Tibial nerve (tissue), 3 donors: ENCODE data around the gene CAPN13.

Experiments
- POLR2A ChIP-seq, 2 donors: fragments of 450-650 bp; IDR thresholded peaks; one replicate each; pipeline ENCODE4 v1.6.1; 2017; ENCODE audit warnings: antibody characterized with exemption in 2 of 2, mild to moderate bottlenecking in 2 of 2, moderate library complexity in 2 of 2
- TF ChIP-seq, protein P1 (sequence below), 5 experiments: fragments of 200-600 bp in 3 of 5; fragments of 450-650 bp in 2 of 5; sonication (generic) in 3 of 5; IDR thresholded peaks; one replicate each; pipeline ENCODE4 v1.5.1; 2016 to 2019; ENCODE audit warnings: antibody characterized with exemption in 5 of 5, mild to moderate bottlenecking in 3 of 5, moderate library complexity in 2 of 5

DNA sequence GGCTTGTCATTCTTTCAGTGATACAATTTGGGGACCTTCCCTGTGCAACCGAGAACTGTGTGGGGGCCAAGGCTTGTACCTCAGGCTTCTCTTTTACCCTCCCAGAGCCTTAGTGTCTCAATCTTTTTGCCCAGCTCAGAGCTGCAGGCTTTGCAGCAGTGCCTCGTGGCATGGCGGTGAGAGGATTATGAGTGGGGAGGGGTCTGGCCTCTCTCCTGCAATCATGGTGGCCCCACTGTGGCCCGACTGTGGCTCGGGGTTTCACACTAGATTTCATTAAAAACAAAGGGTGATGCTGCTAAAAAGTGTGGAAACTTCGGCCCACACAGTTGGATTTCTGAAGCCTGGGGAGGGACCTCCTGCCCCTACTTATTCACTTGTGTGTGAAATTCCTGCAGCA is 75.5 kb downstream of the CAPN13 start:
- TF ChIP-seq, protein P1, sequence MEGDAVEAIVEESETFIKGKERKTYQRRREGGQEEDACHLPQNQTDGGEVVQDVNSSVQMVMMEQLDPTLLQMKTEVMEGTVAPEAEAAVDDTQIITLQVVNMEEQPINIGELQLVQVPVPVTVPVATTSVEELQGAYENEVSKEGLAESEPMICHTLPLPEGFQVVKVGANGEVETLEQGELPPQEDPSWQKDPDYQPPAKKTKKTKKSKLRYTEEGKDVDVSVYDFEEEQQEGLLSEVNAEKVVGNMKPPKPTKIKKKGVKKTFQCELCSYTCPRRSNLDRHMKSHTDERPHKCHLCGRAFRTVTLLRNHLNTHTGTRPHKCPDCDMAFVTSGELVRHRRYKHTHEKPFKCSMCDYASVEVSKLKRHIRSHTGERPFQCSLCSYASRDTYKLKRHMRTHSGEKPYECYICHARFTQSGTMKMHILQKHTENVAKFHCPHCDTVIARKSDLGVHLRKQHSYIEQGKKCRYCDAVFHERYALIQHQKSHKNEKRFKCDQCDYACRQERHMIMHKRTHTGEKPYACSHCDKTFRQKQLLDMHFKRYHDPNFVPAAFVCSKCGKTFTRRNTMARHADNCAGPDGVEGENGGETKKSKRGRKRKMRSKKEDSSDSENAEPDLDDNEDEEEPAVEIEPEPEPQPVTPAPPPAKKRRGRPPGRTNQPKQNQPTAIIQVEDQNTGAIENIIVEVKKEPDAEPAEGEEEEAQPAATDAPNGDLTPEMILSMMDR (IDR thresholded peaks at IDR 0.05) = no peak
- TF ChIP-seq POLR2A (IDR thresholded peaks at IDR 0.05) = no peak
